HEK293 (cell line): ENCODE measurements around the gene NRIP3.

Experiments used
- BCL11A ChIP-seq: fragments of 450-650 bp; formaldehyde crosslinking; IDR thresholded peaks from 2 replicates; pipeline ENCODE4 v1.5.1; 2016; ENCODE audit warnings: low read depth, missing biosample characterization, missing genetic modification characterization
- HIC1 ChIP-seq: fragments of 450-650 bp; formaldehyde crosslinking; IDR thresholded peaks from 2 replicates; pipeline ENCODE4 v1.5.1; 2016; ENCODE audit warnings: missing biosample characterization, missing genetic modification characterization
- KLF10 ChIP-seq: fragments of 450-650 bp; IDR thresholded peaks from 2 replicates; pipeline ENCODE4 v1.5.1; 2018; ENCODE audit warnings: missing biosample characterization, mild to moderate bottlenecking, missing genetic modification characterization
- KLF17 ChIP-seq: fragments of 450-650 bp; formaldehyde crosslinking; IDR thresholded peaks from 2 replicates; pipeline ENCODE4 v1.5.1; 2016; ENCODE audit warnings: missing biosample characterization, missing genetic modification characterization
- KLF8 ChIP-seq: fragments of 450-650 bp; formaldehyde crosslinking; IDR thresholded peaks from 2 replicates; pipeline ENCODE4 v1.5.1; 2016; ENCODE audit warnings: missing biosample characterization, missing genetic modification characterization
- YY2 ChIP-seq: fragments of 450-650 bp; formaldehyde crosslinking; IDR thresholded peaks from 2 replicates; pipeline ENCODE4 v1.5.1; 2016; ENCODE audit warnings: missing biosample characterization, missing genetic modification characterization
- ZBTB20 ChIP-seq: fragments of 450-650 bp; formaldehyde crosslinking; IDR thresholded peaks from 2 replicates; pipeline ENCODE4 v1.5.1; 2016; ENCODE audit warnings: missing biosample characterization, missing genetic modification characterization
- ZBTB21 ChIP-seq: fragments of 450-650 bp; formaldehyde crosslinking; IDR thresholded peaks from 2 replicates; pipeline ENCODE4 v1.5.1; 2017; ENCODE audit warnings: missing biosample characterization, missing genetic modification characterization
- ZBTB44 ChIP-seq: fragments of 450-650 bp; IDR thresholded peaks from 2 replicates; pipeline ENCODE4 v1.5.1; 2018; ENCODE audit warnings: missing biosample characterization, mild to moderate bottlenecking, missing genetic modification characterization
- ZBTB8A ChIP-seq: fragments of 450-650 bp; formaldehyde crosslinking; IDR thresholded peaks from 2 replicates; pipeline ENCODE4 v1.5.1; 2016; ENCODE audit warnings: missing biosample characterization, missing genetic modification characterization
- ZFHX2 ChIP-seq: fragments of 450-650 bp; formaldehyde crosslinking; conservative IDR thresholded peaks from 2 replicates; pipeline ENCODE4 v1.5.1; 2016; ENCODE audit warnings: missing biosample characterization, missing genetic modification characterization
- ZFP69B ChIP-seq: fragments of 450-650 bp; formaldehyde crosslinking; IDR thresholded peaks from 2 replicates; pipeline ENCODE4 v1.5.1; 2016; ENCODE audit warnings: missing biosample characterization, missing genetic modification characterization
- ZNF175 ChIP-seq: fragments of 450-650 bp; formaldehyde crosslinking; IDR thresholded peaks from 2 replicates; pipeline ENCODE4 v1.5.1; 2016; ENCODE audit warnings: missing biosample characterization, missing genetic modification characterization
- ZNF202 ChIP-seq: fragments of 450-650 bp; formaldehyde crosslinking; IDR thresholded peaks from 2 replicates; pipeline ENCODE4 v1.5.1; 2016; ENCODE audit warnings: missing biosample characterization, missing genetic modification characterization, borderline replicate concordance
- ZNF23 ChIP-seq: fragments of 450-650 bp; formaldehyde crosslinking; IDR thresholded peaks from 2 replicates; pipeline ENCODE4 v1.5.1; 2016; ENCODE audit warnings: missing biosample characterization, missing genetic modification characterization, borderline replicate concordance
- ZNF26 ChIP-seq: fragments of 450-650 bp; formaldehyde crosslinking; IDR thresholded peaks from 2 replicates; pipeline ENCODE4 v1.5.1; 2016; ENCODE audit warnings: missing biosample characterization, missing genetic modification characterization
- ZNF274 ChIP-seq, 2 experiments: fragments of 200-500 bp in 1 of 2; fragments of 450-650 bp in 1 of 2; sonication (Bioruptor generic) in 1 of 2; formaldehyde crosslinking in 1 of 2; IDR thresholded peaks; 2 replicates each; pipeline versions ENCODE4 v1.5.1 to v1.6.1; 2014 to 2016; ENCODE audit warnings: borderline replicate concordance in 1 of 2, inconsistent platforms in 1 of 2, low read length in 1 of 2, missing biosample characterization in 1 of 2, missing genetic modification characterization in 1 of 2
- ZNF280C ChIP-seq: fragments of 450-650 bp; formaldehyde crosslinking; IDR thresholded peaks from 2 replicates; pipeline ENCODE4 v1.5.1; 2016; ENCODE audit warnings: missing biosample characterization, missing genetic modification characterization
- ZNF335 ChIP-seq: fragments of 450-650 bp; formaldehyde crosslinking; conservative IDR thresholded peaks from 2 replicates; pipeline ENCODE4 v1.5.1; 2016; ENCODE audit warnings: missing biosample characterization, missing genetic modification characterization
- ZNF350 ChIP-seq: fragments of 450-650 bp; formaldehyde crosslinking; IDR thresholded peaks from 2 replicates; pipeline ENCODE4 v1.5.0; 2017; ENCODE audit warnings: missing biosample characterization, mild to moderate bottlenecking, missing genetic modification characterization
- ZNF362 ChIP-seq: fragments of 450-650 bp; formaldehyde crosslinking; IDR thresholded peaks from 2 replicates; pipeline ENCODE4 v1.5.1; 2016; ENCODE audit warnings: missing biosample characterization, missing genetic modification characterization
- ZNF514 ChIP-seq: fragments of 450-650 bp; formaldehyde crosslinking; IDR thresholded peaks from 2 replicates; pipeline ENCODE4 v1.5.1; 2016; ENCODE audit warnings: missing biosample characterization, missing genetic modification characterization
- ZNF521 ChIP-seq: fragments of 450-650 bp; formaldehyde crosslinking; IDR thresholded peaks from 2 replicates; pipeline ENCODE4 v1.5.1; 2017; ENCODE audit warnings: missing biosample characterization, mild to moderate bottlenecking, missing genetic modification characterization
- ZNF544 ChIP-seq: fragments of 450-650 bp; formaldehyde crosslinking; IDR thresholded peaks from 2 replicates; pipeline ENCODE4 v1.5.0; 2017; ENCODE audit warnings: missing biosample characterization, missing genetic modification characterization
- ZNF571 ChIP-seq: fragments of 450-650 bp; formaldehyde crosslinking; IDR thresholded peaks from 2 replicates; pipeline ENCODE4 v1.5.0; 2017; ENCODE audit warnings: missing biosample characterization, missing genetic modification characterization
- ZNF660 ChIP-seq: fragments of 450-650 bp; IDR thresholded peaks from 2 replicates; pipeline ENCODE4 v1.5.1; 2018; ENCODE audit warnings: missing biosample characterization, mild to moderate bottlenecking, missing genetic modification characterization
- ZNF792 ChIP-seq: fragments of 450-650 bp; formaldehyde crosslinking; IDR thresholded peaks from 2 replicates; pipeline ENCODE4 v1.5.1; 2016; ENCODE audit warnings: missing biosample characterization, missing genetic modification characterization

The NRIP3 gene

GRCh38 chr11:8964324-8965320, 39.2 kb downstream of the NRIP3 start, which contains the start of gene TMEM9B (continued):
- TF ChIP-seq KLF8 (peak; percentile 85), ZNF362 (tag by site-specific recombination) (peak; percentile 94), ZNF792 (tag by site-specific recombination) (no peak), ZNF660 (peak; percentile 36; the same call in 1 of the 2 replicates), ZNF514 (tag by site-specific recombination) (no peak), ZNF280C (tag by site-specific recombination) (no peak), ZNF202 (tag by site-specific recombination) (no peak), KLF17 (tag by site-specific recombination) (no peak), ZNF350 (tag by site-specific recombination) (no peak), ZBTB8A (peak; percentile 90), ZNF521 (tag by site-specific recombination) (no peak), BCL11A (tag by site-specific recombination) (peak; percentile 60), ZNF175 (tag by site-specific recombination) (no peak), ZNF23 (tag by site-specific recombination) (no peak), KLF10 (tag by site-specific recombination) (peak; percentile 55; the same call in 1 of the 2 replicates), ZNF571 (tag by site-specific recombination) (no peak), ZBTB44 (no peak), ZNF26 (tag by site-specific recombination) (no peak), ZNF274 (IDR thresholded peaks at IDR 0.05; ENCODE audit: low read length) (no peak), ZNF274 (tag by site-specific recombination; IDR thresholded peaks at IDR 0.05; ENCODE audit: borderline replicate concordance) (no peak), YY2 (tag by site-specific recombination) (no peak), ZFHX2 (tag by site-specific recombination) (peak; percentile 85), ZFP69B (tag by site-specific recombination) (no peak), HIC1 (peak; percentile 78), ZBTB20 (tag by site-specific recombination) (peak; percentile 83), ZNF544 (tag by site-specific recombination) (no peak), ZNF335 (peak; percentile 89), ZBTB21 (tag by site-specific recombination) (0 out of 2 replicates have a peak, but pooled peaks have one; percentile 35)
